HepG2 (cell line): ENCODE data around the gene VARS1. TPM values are rescaled to one million over a fixed set of nuclear protein-coding genes. Genes with fewer than 3 reads are reported as not detected.
A peak's percentile ranks its signal among the peaks of the same experiment; 100 is the strongest.

Source experiments
- CBX2 ChIP-seq, 2 experiments: fragments of 200-600 bp in 1 of 2; sonication (generic); formaldehyde crosslinking in 1 of 2; IDR thresholded peaks; 2 replicates each; pipeline versions ENCODE4 v1.7.0 to v1.8.1; 2018 to 2022; ENCODE audit warnings: low read depth in 2 of 2, low read length in 1 of 2, mild to moderate bottlenecking in 1 of 2, missing genetic modification reagents in 1 of 2
- DNMT1 ChIP-seq: sonication (generic); formaldehyde crosslinking; IDR thresholded peaks from 2 replicates; pipeline ENCODE4 v1.5.1; 2020; ENCODE audit warnings: mild to moderate bottlenecking, missing genetic modification reagents
- HDAC1 ChIP-seq: sonication (generic); formaldehyde crosslinking; IDR thresholded peaks from 2 replicates; pipeline ENCODE4 v1.5.1; 2020; ENCODE audit warnings: mild to moderate bottlenecking, missing genetic modification reagents
- IRF2 ChIP-seq: IDR thresholded peaks from 2 replicates; pipeline ENCODE4 v1.6.1; 2018; ENCODE audit warnings: missing genetic modification reagents, missing compliant biosample characterization
- KAT2B ChIP-seq: fragments of 150-350 bp; IDR thresholded peaks from 2 replicates; pipeline ENCODE4 v1.6.1; 2014; ENCODE audit warnings: low read depth, low read length, borderline replicate concordance
- KLF16 ChIP-seq, 2 experiments: sonication (generic) in 1 of 2; formaldehyde crosslinking in 1 of 2; IDR thresholded peaks; 2 replicates each; pipeline versions ENCODE4 v1.6.1 to v1.8.0; 2016 to 2023; ENCODE audit warnings: missing genetic modification reagents in 2 of 2, missing compliant biosample characterization in 1 of 2
- KMT2A ChIP-seq: sonication (generic); formaldehyde crosslinking; IDR thresholded peaks from 2 replicates; pipeline ENCODE4 v1.4.0; 2020; ENCODE audit warnings: missing genetic modification reagents
- MED1 ChIP-seq: sonication (generic); formaldehyde crosslinking; IDR thresholded peaks from 2 replicates; pipeline ENCODE4 v1.4.0; 2020; ENCODE audit warnings: missing genetic modification reagents
- PAWR ChIP-seq: sonication (generic); formaldehyde crosslinking; IDR thresholded peaks from 2 replicates; pipeline ENCODE4 v1.4.0; 2020; ENCODE audit warnings: missing genetic modification reagents, mild to moderate bottlenecking, borderline replicate concordance
- RBM22 ChIP-seq: fragments of 200-400 bp; formaldehyde crosslinking; optimal IDR thresholded peaks from 2 replicates; pipeline ENCODE3; 2017; ENCODE audit warnings: mild to moderate bottlenecking, low read length, moderate library complexity
- SOX5 ChIP-seq: IDR thresholded peaks from 2 replicates; pipeline ENCODE4 v1.6.1; 2016; ENCODE audit warnings: borderline replicate concordance
- TEF ChIP-seq: sonication (generic); formaldehyde crosslinking; IDR thresholded peaks from 2 replicates; pipeline ENCODE4 v1.5.0; 2020; ENCODE audit warnings: missing genetic modification reagents
- TOPORS ChIP-seq: sonication (generic); formaldehyde crosslinking; IDR thresholded peaks from 2 replicates; pipeline ENCODE4 v1.8.0; 2023; ENCODE audit warnings: mild to moderate bottlenecking, missing genetic modification reagents
- WIZ ChIP-seq: sonication (generic); formaldehyde crosslinking; IDR thresholded peaks from 2 replicates; pipeline ENCODE4 v1.5.1; 2020; ENCODE audit warnings: mild to moderate bottlenecking, missing genetic modification reagents
- ZNF318 ChIP-seq: sonication (generic); formaldehyde crosslinking; IDR thresholded peaks from 2 replicates; pipeline ENCODE4 v1.4.0; 2020; ENCODE audit warnings: mild to moderate bottlenecking, missing genetic modification reagents
- ZNF670 ChIP-seq: sonication (generic); formaldehyde crosslinking; IDR thresholded peaks from 2 replicates; pipeline ENCODE4 v1.8.0; 2022; ENCODE audit warnings: mild to moderate bottlenecking, missing genetic modification reagents, borderline replicate concordance
- ZSCAN12 ChIP-seq: sonication (generic); formaldehyde crosslinking; IDR thresholded peaks from 2 replicates; pipeline ENCODE4 v1.9.0; 2021; ENCODE audit warnings: mild to moderate bottlenecking, missing genetic modification reagents
- polyA plus RNA-seq, 8 experiments: library from polyadenylated mRNA; depleted of rRNA in 3 of 8; stranded (reverse) in 7 of 8; unstranded in 1 of 8; fragments of >200 nt; fragmentation: Illumina TruSeq in 4 of 8; extraction: Trizol in 4 of 8; gene quantifications; 2 replicates each; pipeline versions ENCODE4 v1.2.1 to v1.2.3, GENCODE V29; 2011 to 2016; ENCODE audit warnings: low read depth in 4 of 8, missing spikeins in 1 of 8, mixed read lengths in 1 of 8; ENCODE audit not compliant: insufficient read depth in 1 of 8
- total RNA-seq, 5 experiments: library from RNA; depleted of rRNA; stranded (reverse); fragments of >200 nt; fragmentation: Illumina TruSeq; extraction: Trizol; gene quantifications; 2 replicates each; pipeline ENCODE4 v1.2.3, GENCODE V29; 2016; ENCODE audit warnings: low read depth in 1 of 5
- TF ChIP-seq, protein P1 (sequence below), 2 experiments: sonication (generic) in 1 of 2; formaldehyde crosslinking in 1 of 2; IDR thresholded peaks; 2 replicates each; pipeline versions ENCODE4 v1.4.0 to v1.6.1; 2018 to 2020; ENCODE audit warnings: missing genetic modification reagents in 2 of 2, borderline replicate concordance in 1 of 2, low read depth in 1 of 2, mild to moderate bottlenecking in 1 of 2, missing biosample characterization in 1 of 2

Gene VARS1
- total and polyA plus RNA-seq, 2 of the 13 experiments (the other 11 are each of a cell fraction or from before 2014, with no cell fraction given) = 14.7 to 56.1 TPM

GRCh38 chr6:31806470-31807272 is 11.1 kb upstream of the VARS1 start, which contains the start of gene LSM2 (continued):
- TF ChIP-seq CBX2 (IDR thresholded peaks at IDR 0.05; ENCODE audit: low read depth, low read length) = no peak
- no peak for TF ChIP-seq CBX2 (CRISPR knock-in tag; IDR thresholded peaks at IDR 0.05; ENCODE audit: low read depth)
- TF ChIP-seq, protein P1, sequence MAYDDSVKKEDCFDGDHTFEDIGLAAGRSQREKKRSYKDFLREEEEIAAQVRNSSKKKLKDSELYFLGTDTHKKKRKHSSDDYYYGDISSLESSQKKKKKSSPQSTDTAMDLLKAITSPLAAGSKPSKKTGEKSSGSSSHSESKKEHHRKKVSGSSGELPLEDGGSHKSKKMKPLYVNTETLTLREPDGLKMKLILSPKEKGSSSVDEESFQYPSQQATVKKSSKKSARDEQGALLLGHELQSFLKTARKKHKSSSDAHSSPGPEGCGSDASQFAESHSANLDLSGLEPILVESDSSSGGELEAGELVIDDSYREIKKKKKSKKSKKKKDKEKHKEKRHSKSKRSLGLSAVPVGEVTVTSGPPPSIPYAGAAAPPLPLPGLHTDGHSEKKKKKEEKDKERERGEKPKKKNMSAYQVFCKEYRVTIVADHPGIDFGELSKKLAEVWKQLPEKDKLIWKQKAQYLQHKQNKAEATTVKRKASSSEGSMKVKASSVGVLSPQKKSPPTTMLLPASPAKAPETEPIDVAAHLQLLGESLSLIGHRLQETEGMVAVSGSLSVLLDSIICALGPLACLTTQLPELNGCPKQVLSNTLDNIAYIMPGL (CRISPR knock-in tag; IDR thresholded peaks at IDR 0.05; ENCODE audit: borderline replicate concordance in 1 of 2, low read depth in 1 of 2) = peak; percentile 98 to 99
- peak; percentile 98 for TF ChIP-seq HDAC1 (CRISPR knock-in tag)
- peak; percentile 78 for TF ChIP-seq KMT2A (CRISPR knock-in tag)
- TF ChIP-seq WIZ (CRISPR knock-in tag) = peak; percentile 85
- no peak for TF ChIP-seq ZSCAN12
- peak; percentile 45 for TF ChIP-seq RBM22
- TF ChIP-seq MED1 (CRISPR knock-in tag) = peak; percentile 86
- peak; percentile 70; the same call in 1 of the 2 replicates for TF ChIP-seq DNMT1 (CRISPR knock-in tag)
- TF ChIP-seq TOPORS (CRISPR knock-in tag) = peak; percentile 75
- TF ChIP-seq SOX5 (CRISPR knock-in tag) = peak; percentile 54; the same call in 1 of the 2 replicates
- TF ChIP-seq KAT2B = no peak
- peak; percentile 87; the same call in 1 of the 2 replicates for TF ChIP-seq ZNF670 (CRISPR knock-in tag)
- peak; percentile 84; the same call in 1 of the 2 replicates for TF ChIP-seq ZNF318
- TF ChIP-seq IRF2 = peak; percentile 83
- TF ChIP-seq TEF (CRISPR knock-in tag) = no peak
- TF ChIP-seq PAWR (CRISPR knock-in tag) = peak; percentile 93; the same call in 1 of the 2 replicates
- peak in 1 of 2 experiments; percentile 90; a peak in 2 of 4 replicates for TF ChIP-seq KLF16 (CRISPR knock-in tag; IDR thresholded peaks at IDR 0.05)
